ENCODE results near the gene DNAJC17.

Gene DNAJC17

DNA sequence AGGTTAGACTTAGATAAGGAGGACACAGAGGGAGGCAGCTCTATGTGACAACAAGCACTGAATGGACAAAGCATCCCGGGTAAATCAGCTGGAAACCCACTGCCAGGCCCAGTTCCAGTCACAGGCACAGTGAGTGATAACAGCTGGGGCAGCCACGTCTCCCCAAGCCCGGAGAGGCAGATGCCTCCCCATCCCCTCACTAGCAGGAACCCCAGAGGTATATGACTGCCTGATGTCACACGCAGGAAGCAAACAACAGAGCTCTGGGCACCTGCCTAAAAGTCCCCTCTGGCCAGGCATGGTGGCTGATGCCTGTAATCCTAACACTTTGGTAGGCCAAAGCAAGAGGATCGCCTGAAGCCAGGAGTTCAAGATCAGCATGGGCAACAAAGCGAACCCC, 19.3 kb downstream of the DNAJC17 start:
- no peak for DNase-seq

DNA sequence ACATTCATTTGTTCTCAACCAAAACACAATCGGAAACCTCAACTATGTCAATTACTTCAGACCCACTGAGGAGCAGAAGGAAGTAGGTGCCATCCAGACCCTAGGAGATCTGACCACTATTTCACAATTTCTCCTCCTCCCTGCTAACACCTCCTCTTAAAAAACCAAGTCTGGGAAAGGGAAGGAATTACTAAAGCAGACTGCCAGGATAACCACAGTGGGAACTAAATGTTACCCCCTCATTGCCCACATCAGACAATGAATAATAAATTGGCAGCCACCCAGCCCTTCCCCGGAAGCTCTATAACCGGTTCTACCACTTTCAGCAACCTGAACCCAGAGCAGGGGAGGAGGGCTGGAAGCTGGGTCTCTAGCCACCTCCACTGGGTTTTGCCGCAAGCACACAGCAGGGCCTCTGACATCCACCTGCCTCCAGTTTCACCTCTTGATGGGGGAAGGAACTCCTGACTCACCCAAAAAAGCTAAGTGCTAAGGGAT, 19.9 kb downstream of the DNAJC17 start:
- DNase-seq = no peak

DNA sequence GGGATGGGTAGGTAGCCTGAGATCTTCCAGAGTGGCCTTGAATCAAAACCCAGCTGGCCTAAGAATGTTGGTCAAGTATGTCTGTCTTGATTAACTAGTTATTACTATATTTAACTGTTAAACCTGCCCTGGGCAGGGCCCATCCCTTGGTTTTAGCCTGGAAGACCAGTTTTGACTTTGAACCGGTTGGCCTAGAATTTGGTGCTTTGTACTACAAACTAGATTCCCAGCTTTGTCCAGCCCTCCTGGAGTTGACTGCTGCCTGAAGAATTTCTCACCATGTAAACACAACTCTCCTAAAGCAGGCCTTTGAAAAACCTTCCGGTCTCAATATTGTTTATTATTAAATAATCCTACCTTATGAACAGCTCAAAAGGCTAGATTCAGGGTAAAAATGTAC, 21.5 kb downstream of the DNAJC17 start:
- no peak for DNase-seq

DNA sequence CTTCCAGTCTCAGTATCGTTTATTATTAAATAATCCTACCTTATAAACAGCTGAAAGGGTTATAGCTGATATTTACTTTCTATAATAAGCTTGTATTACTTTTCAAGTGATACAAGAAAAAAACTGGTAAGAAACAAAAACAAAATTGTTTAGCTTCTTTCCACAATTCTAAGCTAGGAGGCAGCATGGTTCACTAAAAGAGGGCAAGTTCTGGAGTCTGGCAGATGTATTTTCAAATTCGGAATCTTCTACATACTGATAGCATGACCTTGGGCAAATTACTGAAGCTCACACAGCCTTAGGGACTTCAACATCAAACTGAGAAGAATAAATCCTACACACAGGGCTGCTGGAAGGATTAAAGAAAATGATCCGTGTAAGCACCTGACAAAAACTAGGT, 22.1 kb downstream of the DNAJC17 start:
- DNase-seq = no peak

DNA sequence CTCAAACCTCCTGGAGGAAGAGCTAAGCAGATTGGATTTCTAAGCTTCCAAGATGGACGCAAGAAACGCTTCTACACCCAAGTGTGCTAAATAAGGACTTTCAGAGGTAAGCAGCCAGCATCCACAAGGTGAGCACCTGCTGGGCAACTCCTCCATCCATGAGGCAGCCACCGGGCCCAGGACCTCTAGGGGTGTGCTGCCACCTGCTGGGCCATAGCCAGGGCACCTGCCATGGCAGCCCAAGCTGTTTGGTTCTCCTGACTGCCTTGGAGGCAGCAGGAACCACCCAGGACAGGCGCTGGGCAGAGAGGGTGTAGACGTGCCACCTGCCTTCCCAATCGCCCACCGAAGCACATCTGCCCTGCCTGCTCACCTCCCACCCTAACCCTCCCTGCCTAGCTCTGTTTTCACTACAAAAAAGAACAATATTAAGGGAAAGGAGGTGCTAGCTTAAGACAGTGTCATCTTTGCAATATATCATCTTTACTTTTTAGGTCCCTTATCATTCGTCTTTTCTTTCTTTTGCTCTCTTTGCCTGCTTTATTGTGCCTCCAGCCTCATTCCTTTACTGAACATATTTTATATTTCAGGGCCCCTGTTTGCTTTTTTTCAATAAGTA, 24.6 kb downstream of the DNAJC17 start:
- no peak for DNase-seq

DNA sequence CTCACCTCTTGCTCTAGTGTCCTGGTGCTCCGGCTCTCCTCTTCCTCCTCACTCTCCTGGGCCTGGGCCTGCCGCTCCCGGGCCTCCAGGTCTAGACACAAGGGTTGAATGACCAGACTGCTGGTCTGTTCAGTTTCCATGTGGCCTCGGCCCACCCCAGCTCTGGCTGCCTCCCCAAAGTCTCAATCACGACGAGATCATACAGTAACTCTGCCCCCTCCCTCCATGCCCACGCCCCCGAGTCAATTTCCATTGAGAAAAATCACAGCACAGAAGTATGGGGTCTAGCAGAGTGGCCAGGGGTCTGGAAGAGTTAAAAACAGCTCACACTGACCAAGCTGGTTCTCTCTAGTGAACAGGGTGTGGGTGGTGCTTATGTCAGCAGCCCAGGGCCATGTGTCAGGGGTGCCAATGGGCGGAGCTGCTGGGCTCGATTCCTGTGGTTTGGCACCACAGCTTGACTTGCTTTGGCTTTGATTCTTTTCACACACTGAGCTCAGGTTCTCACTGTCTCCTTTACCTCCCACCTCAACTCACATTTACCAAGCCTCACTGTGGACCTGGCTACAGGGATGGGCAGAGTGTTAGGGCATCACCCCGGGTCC, 30.6 kb downstream of the DNAJC17 start:
- no peak for DNase-seq

DNA sequence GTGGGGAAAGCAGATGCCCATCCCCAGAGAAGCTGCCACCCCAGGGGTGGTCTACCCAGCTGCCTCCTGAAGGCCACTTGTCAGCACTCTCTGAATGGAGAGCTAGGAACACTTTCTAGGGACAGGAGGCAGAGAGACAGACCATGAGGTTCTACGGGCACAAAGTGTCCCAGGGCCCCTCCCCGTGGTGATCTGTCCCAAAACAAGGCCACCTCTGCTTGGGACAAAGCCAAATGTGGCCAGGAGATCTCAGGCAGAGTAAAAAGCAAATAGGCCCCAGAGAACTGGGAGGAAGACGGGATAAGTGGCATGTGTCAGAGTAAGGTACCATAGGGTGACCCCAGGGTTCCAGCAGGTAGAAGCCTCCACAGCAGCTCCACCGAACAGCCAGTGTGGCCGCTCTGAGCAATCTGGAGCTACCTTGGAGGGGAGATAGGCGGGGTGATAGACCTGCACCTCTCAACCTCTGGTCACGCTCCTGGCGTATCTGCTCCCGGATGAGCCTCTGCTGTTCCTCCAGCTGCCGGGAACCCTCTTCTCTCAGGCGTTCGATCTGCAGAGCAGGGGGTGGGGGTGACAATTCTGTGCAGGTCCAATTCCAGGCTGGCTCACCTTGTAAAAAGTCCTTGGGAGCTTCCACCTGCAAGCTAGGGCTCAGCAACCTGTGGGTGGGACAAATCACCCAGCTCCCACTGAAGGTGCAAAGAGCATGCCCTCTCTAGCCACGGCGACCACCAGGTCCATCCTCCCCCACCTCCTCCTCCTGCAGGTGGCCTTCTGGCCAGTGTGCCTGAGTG, 31.3 kb downstream of the DNAJC17 start:
- no peak for DNase-seq

DNA sequence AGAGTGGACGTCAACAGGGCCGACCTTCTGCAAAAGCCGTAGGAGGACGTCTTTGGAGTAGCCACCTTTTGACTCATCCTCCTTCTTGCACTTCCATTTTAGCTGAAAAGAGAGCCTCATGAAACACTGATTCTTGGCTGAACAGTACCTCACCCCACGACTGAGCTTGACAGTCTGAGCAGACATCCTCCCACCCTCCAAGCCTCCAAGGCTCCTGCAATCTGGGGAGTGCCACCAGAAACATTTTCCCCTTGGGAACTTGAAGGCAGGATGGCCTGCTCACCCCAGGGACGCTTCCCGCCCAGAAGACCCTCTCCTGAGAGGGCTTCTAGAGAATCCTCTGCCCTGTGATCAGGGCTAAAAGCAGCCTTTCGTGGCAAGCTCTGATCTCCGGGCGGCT, 32.3 kb downstream of the DNAJC17 start:
- no peak for DNase-seq

DNA sequence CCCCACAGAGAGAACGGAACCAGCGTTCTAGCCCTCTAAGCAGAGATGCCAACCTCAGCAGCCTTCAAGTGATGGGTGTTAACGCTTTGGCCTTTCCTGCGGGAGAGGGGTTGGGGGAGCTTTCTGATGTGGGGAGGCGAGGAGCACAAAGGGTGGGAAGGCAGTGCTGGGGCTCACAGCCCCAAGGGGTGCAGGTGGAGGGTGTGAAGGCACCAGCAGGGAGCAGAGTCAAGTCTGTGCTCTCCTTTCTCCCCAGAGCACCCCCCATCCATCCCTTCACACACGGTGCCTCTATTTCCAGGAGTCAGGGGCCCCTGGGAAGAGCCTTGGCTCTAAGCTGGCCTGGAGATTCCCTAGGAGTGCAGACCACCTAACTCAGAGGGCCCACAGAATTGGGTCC, 33.4 kb downstream of the DNAJC17 start:
- no peak for DNase-seq

DNA sequence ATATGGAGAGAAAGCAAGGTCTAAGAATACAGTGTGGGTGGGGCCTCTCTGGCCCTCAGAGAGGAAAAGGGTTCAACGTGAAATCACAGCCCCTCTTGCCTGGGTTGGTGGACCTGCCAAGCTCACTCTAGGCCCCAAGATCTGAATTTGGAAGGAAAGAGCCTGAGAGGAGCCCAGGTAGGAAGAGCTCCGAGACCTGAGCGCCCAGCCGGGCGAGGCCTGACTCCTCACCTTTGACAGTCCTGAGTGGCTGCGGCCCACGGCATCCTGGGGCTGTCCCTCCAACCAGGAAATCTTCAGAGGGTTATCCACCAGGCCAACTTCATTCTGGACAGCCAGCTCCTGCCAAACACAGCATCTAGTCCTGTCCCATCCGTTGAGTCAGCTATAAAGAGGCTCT, 33.8 kb downstream of the DNAJC17 start:
- no peak for DNase-seq

DNA sequence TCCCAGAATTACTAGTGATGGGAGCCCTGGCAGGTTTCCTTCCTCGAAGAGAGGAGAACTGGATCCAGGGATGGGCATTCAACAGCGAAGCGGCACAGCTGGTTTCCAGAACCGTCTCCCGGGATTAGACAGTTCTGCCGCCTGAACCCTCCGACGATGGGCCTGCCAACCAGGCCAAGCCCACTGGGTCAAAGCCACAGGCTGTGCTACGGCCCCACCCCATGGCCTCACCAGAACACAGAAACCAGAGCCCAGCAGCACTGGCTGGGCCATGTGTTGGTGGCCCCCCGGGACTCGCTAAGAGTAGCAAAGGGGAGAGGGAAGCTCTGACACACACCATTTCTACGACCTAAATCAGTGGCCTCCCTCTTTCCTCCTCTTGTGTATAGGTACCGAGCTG, 35.3 kb downstream of the DNAJC17 start:
- DNase-seq = no peak

DNA sequence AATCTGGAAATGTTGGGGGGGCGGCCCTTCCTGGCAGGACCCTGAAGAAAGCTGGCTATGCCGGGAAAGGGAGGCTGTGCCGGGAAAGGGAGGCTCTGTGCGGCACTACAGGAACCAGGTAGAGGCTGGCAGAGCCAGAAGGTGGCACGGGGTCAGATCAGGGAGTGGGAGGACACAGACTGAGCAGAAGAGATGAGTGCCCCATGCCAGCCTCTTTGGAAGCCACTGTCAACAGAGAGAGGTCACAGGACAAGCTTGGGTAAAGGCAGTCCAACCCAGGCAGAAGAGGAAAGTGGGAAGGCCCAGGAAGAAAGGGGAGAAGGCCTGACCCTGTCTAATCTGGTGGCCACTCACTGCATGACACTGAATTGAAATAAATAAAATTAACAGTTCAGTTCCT, 36.0 kb downstream of the DNAJC17 start:
- no peak for DNase-seq

DNA sequence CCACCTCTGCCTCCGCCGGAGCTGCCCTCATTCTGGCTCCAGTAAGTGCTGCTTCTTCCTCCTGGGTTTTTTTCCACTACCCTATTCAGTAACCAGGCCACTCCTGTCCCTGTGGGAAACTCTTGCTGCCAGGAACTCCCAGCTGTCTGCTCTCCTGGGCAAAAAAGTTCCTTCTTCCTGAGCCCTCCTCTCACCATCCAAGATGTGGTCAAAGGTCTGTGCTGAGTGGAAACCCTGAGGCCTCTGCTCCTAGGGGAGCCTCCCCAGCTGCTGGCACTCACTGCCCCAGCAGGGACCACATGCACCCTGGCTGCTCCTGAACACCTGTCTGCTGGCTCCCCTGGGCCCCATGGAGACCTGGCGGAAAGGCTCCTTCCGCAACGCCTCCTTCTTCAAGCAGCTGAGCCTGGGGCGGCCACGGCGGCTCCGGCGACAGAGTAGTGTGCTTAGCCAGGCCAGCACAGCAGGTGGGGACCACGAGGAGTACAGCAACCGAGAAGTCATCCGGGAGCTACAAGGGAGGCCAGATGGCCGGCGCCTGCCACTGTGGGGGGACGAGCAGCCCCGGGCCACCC, 37.0 kb downstream of the DNAJC17 start:
- no peak for DNase-seq

DNA sequence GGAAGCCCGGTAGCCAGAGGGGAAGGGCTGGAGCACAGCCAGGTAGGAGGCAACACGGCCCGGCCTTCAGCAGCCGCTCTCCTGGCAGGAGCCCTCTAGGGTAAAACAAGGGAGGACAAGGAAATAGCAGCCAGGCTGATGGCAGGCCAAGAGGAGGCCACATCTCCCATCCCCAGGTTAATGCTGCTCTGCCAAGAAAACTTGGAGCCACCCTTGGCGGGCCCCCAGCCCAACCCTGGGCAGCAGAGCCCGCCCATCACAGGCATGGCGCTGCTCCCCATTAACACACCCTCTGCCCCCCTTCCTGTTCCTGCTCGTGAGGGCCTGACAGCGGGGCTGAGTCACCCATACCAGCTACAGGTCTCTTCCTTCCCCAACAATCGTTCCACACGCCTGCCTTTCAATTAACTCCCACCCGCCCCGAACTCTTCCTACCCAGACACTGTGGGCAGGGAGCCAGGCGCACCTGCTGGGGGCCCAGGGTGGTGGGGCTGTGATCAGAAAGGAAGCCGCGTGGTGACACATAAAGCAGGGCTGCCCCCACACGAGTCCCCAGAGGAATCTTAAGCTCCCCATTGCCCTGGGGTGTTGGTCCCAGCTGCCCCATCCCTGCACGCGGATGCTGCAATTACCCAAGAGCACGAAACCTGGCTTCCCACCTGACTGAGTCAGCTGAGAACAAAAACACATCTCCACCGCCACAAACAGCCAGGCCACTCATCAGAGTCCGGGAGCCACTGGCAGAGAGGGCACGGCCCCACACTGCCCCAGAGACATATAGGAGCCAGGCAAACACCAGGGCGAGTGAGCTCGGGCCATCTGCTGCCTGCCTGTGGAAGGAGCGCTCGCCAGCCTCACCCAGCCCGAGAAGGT, 37.8 kb downstream of the DNAJC17 start, which contains the start of gene C15orf62:
TSS of gene C15orf62 (plus strand) at position 707 of the 873 bp plus-strand sequence. CDS start 516 bp downstream, outside the sequence.
- no peak for DNase-seq

DNA sequence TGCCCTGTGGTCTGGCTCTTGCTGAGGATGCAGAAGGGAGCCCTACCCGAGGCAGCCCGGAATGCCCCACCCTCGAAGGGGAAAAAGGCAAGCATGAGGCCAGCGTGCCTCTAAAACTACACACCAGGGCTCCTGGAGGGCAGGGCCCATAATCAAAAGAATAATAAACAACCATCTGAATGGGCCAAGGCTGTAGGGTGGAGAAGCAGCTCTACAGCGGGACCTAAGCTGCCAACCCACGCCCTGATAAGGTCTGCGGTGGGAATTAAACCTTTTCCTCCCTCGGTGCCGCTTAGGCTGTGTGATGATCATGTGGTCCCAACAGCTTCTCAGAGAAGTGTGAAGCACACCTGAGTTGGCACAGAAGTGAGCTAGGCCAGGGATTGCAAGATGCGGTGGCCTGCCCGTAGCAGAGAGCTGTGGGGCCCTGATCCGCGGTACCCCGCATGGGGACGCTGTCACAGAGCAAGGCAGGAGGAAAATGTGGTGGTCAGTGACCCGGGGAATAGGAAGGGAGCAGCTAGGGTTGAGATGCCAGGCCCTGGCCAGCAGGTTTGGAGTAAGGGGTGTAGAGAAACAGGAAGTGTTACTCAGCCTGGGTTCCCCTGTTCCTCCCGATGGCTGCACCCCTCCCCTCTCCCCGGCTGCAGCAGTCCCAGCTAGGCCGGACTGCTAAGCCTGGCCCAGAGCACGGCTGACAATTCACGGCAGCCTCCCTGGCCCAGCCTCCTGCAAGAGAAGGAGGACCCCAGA, 38.6 kb downstream of the DNAJC17 start:
- DNase-seq = no peak

DNA sequence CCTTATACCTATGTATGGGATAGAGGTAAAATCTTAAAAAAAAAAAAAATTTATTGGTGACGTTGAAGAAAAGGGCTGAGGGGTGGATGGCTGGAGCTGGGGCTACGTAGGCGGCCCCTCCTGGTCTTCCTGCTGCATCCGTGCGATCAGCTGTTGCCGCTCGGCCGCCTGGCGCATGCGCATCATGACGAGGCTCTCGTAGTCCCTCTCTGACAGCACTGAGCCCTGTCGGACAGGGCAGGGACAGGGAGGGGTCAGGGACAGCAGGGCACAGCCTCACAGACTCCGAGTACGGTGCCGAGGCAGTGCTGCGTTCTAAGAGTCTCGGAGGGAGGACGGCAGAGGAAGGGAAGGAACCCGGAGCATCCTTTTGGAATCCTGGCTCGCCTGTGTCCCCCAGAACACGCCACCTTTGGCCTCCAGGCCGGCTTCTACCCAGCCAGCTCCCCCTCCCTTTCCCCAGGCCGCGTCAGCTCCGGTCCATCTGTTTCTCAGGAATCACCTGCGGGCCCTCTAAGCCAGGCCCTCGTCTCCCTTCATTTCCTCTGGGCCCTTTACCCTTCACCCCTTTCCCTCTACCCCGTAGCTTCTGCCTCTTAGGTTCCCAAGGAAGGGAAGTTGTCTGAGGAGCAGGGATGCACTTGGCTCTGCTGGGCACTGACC, 39.3 kb downstream of the DNAJC17 start:
- DNase-seq = no peak

DNA sequence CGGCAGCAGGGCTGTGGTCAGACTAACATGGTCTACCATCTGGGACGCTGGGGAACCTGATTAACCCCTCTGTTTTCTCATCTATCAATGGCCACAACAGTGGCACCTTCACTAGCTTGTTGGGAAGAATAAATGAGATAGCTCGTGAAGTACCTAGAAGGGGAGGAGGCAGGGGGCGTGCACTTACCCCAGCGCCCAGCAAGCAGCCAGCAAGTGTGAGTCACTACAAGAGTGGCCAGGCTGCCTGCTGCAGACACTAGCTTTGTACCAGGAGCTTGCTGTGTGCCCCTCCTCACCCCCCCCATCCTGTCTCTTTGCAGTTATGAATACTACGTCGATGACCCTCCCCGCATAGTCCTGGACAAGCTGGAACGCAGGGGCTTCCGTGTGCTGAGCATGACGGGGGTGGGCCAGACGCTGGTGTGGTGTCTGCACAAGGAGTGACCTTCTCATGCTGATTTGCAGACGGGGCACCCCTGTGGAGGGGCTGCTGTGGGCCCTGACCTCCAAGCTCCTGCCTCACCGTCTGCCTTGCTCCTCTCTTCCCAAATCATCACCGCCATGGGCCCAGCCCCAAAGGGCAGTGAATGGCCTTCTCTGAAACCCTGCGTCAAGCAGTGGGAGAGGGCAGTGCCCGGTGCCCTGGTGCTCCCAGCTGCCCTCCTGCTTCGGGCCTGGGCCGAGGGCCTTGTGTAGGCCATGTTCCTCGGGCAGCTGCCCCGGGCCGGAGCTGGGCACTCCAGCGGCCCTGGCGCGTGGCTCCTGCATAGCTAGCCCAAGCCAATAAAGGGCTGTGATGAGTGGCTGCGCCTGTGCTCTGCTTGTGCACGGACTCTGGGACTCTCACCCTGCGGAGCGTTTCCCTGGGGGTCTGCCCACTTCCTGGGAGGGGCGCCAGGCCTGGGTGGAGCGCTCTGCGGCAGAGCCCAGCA, 40.1 kb downstream of the DNAJC17 start:
- no peak for DNase-seq

DNA sequence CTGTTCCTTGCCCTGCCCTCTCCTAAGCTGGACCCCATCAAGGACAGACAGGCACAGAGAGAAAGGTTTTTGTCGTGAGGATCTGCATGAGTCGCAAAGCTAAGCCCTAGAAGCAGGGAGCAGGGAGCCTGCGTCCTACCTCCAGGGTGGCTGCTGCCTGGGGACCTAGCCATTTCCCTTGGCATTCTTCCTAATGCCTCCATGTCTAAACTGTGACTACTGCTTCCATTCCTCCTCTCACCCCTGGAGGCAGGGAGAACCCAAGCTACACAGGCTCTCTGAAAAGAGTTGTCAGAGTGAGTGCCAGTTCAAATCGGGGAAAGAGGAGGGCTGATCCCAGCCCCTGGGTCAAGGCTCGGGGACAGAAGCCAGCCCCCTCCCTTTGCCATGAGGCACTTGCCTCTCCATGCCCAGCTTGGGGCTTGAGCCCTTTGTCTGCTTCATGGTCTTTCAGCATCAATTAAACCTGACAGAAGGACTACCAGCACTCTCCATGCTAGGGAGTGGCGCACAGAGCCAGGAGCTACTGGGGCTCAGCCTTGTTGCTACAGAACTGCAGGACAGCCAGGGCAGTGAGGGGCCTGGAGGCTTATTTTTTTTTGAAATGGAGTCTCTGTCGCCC, 41.0 kb downstream of the DNAJC17 start:
- DNase-seq = no peak

DNA sequence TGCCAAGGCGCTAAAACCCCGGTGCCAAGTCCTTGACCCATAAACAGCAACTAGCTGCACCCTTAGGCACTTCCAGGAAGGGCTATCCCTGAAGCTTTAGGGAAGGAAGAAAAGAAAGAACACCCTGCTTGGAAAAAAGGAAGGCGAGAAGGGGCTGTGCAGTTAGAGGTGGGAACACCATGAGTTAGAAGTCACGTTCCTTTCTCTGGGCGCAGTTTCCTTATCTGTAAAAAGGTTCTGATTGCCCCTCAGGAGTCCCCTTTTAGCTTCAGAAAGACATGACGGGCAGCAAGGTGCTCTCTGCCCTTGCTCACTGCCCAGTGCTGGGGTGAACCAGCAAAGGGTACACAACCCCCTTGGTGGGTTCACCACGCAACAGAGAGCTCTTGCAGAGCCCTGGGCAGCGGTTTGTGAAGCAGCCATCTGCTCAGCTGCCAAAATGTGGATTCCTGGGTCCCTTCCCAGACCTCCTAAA, 42.6 kb downstream of the DNAJC17 start:
- no peak for DNase-seq

Data from cortex of kidney (tissue), 1 donor.